Mesendoderm (in vitro differentiated cells): Measurements from ENCODE around the gene CEBPG.
A peak's percentile ranks its signal among the peaks of the same experiment; 100 is the strongest.

Experiments used
- DNase-seq: peaks from one replicate; pipeline ENCODE4 v3.0.0; 2013
- H2AK5ac ChIP-seq: 2 replicates; pipeline ENCODE4 v1.6.1; 2013; ENCODE audit warnings: low read length, inconsistent platforms
- H2BK120ac ChIP-seq: 2 replicates; pipeline ENCODE4 v1.6.1; 2013; ENCODE audit warnings: low read depth, mild to moderate bottlenecking, low read length, moderate library complexity, mixed read lengths
- H2BK15ac ChIP-seq: replicated peaks from 2 replicates; pipeline ENCODE4 v1.6.1; 2013; ENCODE audit warnings: low read depth, mild to moderate bottlenecking, moderate library complexity
- H2BK5ac ChIP-seq: 2 replicates; pipeline ENCODE4 v1.6.1; 2013; ENCODE audit warnings: low read length, inconsistent platforms
- H3K18ac ChIP-seq: 2 replicates; pipeline ENCODE4 v1.6.1; 2013; ENCODE audit warnings: mild to moderate bottlenecking, low read length, mixed read lengths
- H3K23ac ChIP-seq: one replicate; pipeline ENCODE4 v1.6.1; 2013; ENCODE audit warnings: low read length
- H3K27ac ChIP-seq: 2 replicates; pipeline ENCODE4 v1.5.1; 2013; ENCODE audit warnings: low read depth, mild to moderate bottlenecking, inconsistent platforms, low read length, moderate library complexity
- H3K27me3 ChIP-seq: 2 replicates; pipeline ENCODE4 v1.6.1; 2013; ENCODE audit warnings: low read length, control low read depth, mild to moderate bottlenecking, inconsistent platforms; ENCODE audit not compliant: insufficient read depth, poor library complexity
- H3K36me3 ChIP-seq: 2 replicates; pipeline ENCODE4 v1.6.1; 2013; ENCODE audit warnings: low read length, inconsistent platforms; ENCODE audit not compliant: control insufficient read depth, insufficient read depth
- H3K4ac ChIP-seq: one replicate; pipeline ENCODE4 v1.6.1; 2013; ENCODE audit warnings: low read depth, mild to moderate bottlenecking, low read length, moderate library complexity
- H3K4me1 ChIP-seq: 2 replicates; pipeline ENCODE4 v1.6.1; 2013; ENCODE audit warnings: low read depth, low read length, inconsistent platforms; ENCODE audit not compliant: control insufficient read depth
- H3K4me2 ChIP-seq: 2 replicates; pipeline ENCODE4 v1.6.1; 2013; ENCODE audit warnings: low read length
- H3K4me3 ChIP-seq: 2 replicates; pipeline ENCODE4 v1.5.1; 2013; ENCODE audit warnings: mild to moderate bottlenecking, low read length
- H3K56ac ChIP-seq: one replicate; pipeline ENCODE4 v1.6.1; 2013; ENCODE audit warnings: low read length
- H3K79me1 ChIP-seq: 2 replicates; pipeline ENCODE4 v1.6.1; 2013; ENCODE audit warnings: low read length, inconsistent platforms
- H3K79me2 ChIP-seq: 2 replicates; pipeline ENCODE4 v1.6.1; 2013; ENCODE audit warnings: mild to moderate bottlenecking, low read length; ENCODE audit not compliant: control insufficient read depth, insufficient read depth
- H3K9ac ChIP-seq: 2 replicates; pipeline ENCODE4 v1.6.1; 2013; ENCODE audit warnings: low read length, inconsistent platforms
- H4K5ac ChIP-seq: one replicate; pipeline ENCODE4 v1.6.1; 2013; ENCODE audit warnings: low read length
- H4K8ac ChIP-seq: one replicate; pipeline ENCODE4 v1.6.1; 2013; ENCODE audit warnings: low read depth, mild to moderate bottlenecking, control low read depth, low read length, moderate library complexity
- WGBS: extraction: QIAGEN DNeasy Blood & Tissue Kit; methylation state at CpG from one replicate; pipeline ENCODE4 v1.1.7; 2013; ENCODE audit warnings: low lambda C conversion rate, missing lambda C conversion rate; ENCODE audit not compliant: insufficient coverage; ENCODE audit errors: extremely low coverage; 5-methylcytosine and 5-hydroxymethylcytosine counted together

CEBPG gene

GRCh38 chr19:33413426-33413725, 39.9 kb downstream of the CEBPG start:
- H3K9ac ChIP-seq, result no peak overlapping the region
- no peaks in the 10 kb centered on the region for H3K4me1 ChIP-seq
- H2BK120ac ChIP-seq, result no peak overlapping the region
- no peak for DNase-seq
- H3K4me2 ChIP-seq, result no peak overlapping the region
- H3K18ac ChIP-seq, result no peak overlapping the region
- H4K5ac ChIP-seq, result no peak overlapping the region
- H3K23ac ChIP-seq, result no peak overlapping the region
- no peak overlapping the region for H4K8ac ChIP-seq
- H3K79me2 ChIP-seq, result no peaks in the 10 kb centered on the region
- H3K4me3 ChIP-seq, result no peak overlapping the region
- no peak overlapping the region for H3K27ac ChIP-seq
- no peak overlapping the region for H2BK5ac ChIP-seq
- no peak overlapping the region for H3K4ac ChIP-seq
- H2AK5ac ChIP-seq, result no peak overlapping the region
- no peaks in the 10 kb centered on the region for H3K27me3 ChIP-seq
- no peak overlapping the region for H3K56ac ChIP-seq
- H3K36me3 ChIP-seq, result no peaks in the 10 kb centered on the region
- no peak overlapping the region for H2BK15ac ChIP-seq
- WGBS, result no CpG with 5 or more reads among the region's 13 CpGs
- no peaks in the 10 kb centered on the region for H3K79me1 ChIP-seq

- no peak overlapping the region for H3K27ac ChIP-seq
- no peak overlapping the region for H2AK5ac ChIP-seq
These were observed 40.6 kb downstream of the CEBPG start for GRCh38 chr19:33413868-33414666.

GRCh38 chr19:33414667-33415605, 41.4 kb downstream of the CEBPG start:
- Histone ChIP-seq H2BK120ac (no peak overlapping the region), H3K79me2 (no peaks in the 10 kb centered on the region), H2BK15ac (no peak overlapping the region), H3K4me1 (no peaks in the 10 kb centered on the region), H3K36me3 (no peaks in the 10 kb centered on the region), H3K4me2 (no peak overlapping the region), H3K27me3 (no peaks in the 10 kb centered on the region), H4K5ac (no peak overlapping the region), H2AK5ac (no peak overlapping the region), H3K18ac (no peak overlapping the region), H2BK5ac (no peak overlapping the region), H3K27ac (no peak overlapping the region), H3K4ac (no peak overlapping the region), H3K4me3 (no peak overlapping the region), H3K9ac (no peak overlapping the region), H3K56ac (no peak overlapping the region), H3K23ac (no peak overlapping the region), H3K79me1 (no peaks in the 10 kb centered on the region), H4K8ac (no peak overlapping the region)
- WGBS, result no CpG with 5 or more reads among the region's 32 CpGs
- no peak for DNase-seq

More at GRCh38 chr19:33413868-33414666, 40.6 kb downstream of the CEBPG start:
- Histone ChIP-seq H3K18ac (no peak overlapping the region), H3K4me3 (no peak overlapping the region), H3K79me2 (no peaks in the 10 kb centered on the region), H3K56ac (no peak overlapping the region), H3K23ac (no peak overlapping the region), H3K27me3 (no peaks in the 10 kb centered on the region), H3K9ac (no peak overlapping the region), H3K4me1 (no peaks in the 10 kb centered on the region), H3K4ac (no peak overlapping the region), H4K5ac (no peak overlapping the region), H2BK120ac (no peak overlapping the region), H4K8ac (no peak overlapping the region), H2BK5ac (no peak overlapping the region), H3K79me1 (no peaks in the 10 kb centered on the region), H2BK15ac (no peak overlapping the region), H3K4me2 (no peak overlapping the region), H3K36me3 (no peaks in the 10 kb centered on the region)
- no CpG with 5 or more reads among the region's 25 CpGs for WGBS
- DNase-seq, result no peak

GRCh38 chr19:33416307-33417215, 43.1 kb downstream of the CEBPG start:
- Histone ChIP-seq H4K8ac (no peak overlapping the region), H3K4me2 (peak overlapping the region; percentile 64), H3K36me3 (no peaks in the 10 kb centered on the region), H3K4me1 (no peaks in the 10 kb centered on the region), H2AK5ac (no peak overlapping the region), H3K79me1 (no peaks in the 10 kb centered on the region), H4K5ac (no peak overlapping the region), H3K27ac (no peak overlapping the region), H3K23ac (no peak overlapping the region), H2BK15ac (no peak overlapping the region), H3K4ac (no peak overlapping the region), H3K18ac (no peak overlapping the region), H3K79me2 (no peaks in the 10 kb centered on the region), H2BK120ac (no peak overlapping the region), H3K27me3 (no peaks in the 10 kb centered on the region), H2BK5ac (no peak overlapping the region), H3K4me3 (no peak overlapping the region), H3K56ac (peak overlapping the region; percentile 60), H3K9ac (peak overlapping the region; percentile 40)
- WGBS, result no CpG with 5 or more reads among the region's 27 CpGs
- DNase-seq, result peak; percentile 81

GRCh38 chr19:33417751-33418150, 44.2 kb downstream of the CEBPG start:
- H3K27me3 ChIP-seq, result no peaks in the 10 kb centered on the region
- no peak overlapping the region for H4K5ac ChIP-seq
- no peak overlapping the region for H2BK15ac ChIP-seq
- H3K56ac ChIP-seq, result no peak overlapping the region
- H2AK5ac ChIP-seq, result no peak overlapping the region
- H3K9ac ChIP-seq, result no peak overlapping the region
- H3K4me3 ChIP-seq, result no peak overlapping the region
- no peaks in the 10 kb centered on the region for H3K79me1 ChIP-seq
- no peak overlapping the region for H3K18ac ChIP-seq
- no peak overlapping the region for H3K4me2 ChIP-seq
- no peaks in the 10 kb centered on the region for H3K79me2 ChIP-seq
- no peak for DNase-seq
- no peak overlapping the region for H3K23ac ChIP-seq
- H3K4ac ChIP-seq, result no peak overlapping the region
- no peaks in the 10 kb centered on the region for H3K36me3 ChIP-seq
- H4K8ac ChIP-seq, result no peak overlapping the region
- no peak overlapping the region for H3K27ac ChIP-seq
- no peak overlapping the region for H2BK120ac ChIP-seq
- no peaks in the 10 kb centered on the region for H3K4me1 ChIP-seq
- no CpG with 5 or more reads among the region's 14 CpGs for WGBS
- no peak overlapping the region for H2BK5ac ChIP-seq
